ENCODE data around the gene SBK2. TPM values are rescaled to one million over a fixed set of nuclear protein-coding genes. Genes with fewer than 3 reads are reported as not detected.

The SBK2 gene
- total RNA-seq, 1 donor from 2014 or later, result 0.17 TPM

DNA sequence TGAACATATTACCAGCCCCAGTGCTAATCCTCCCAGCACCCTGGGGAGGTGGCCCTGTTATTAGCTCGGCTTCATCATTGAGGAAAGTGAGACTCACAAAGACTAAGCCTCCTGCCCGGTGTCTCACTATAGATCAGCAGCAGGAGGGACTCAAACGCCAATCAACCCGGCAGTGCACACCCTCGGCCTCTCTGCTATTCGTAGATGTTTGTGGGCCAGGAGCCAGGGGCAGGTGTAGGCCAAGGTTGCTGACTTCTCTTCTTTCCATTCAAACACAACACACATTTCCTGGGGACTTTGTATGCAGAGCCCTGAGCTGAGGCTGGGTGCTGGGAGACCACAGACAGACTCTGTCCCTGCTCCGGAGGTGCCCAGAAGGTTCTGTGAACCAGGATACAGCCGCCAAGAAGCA lies 17.8 kb upstream of the SBK2 start:
- Histone ChIP-seq H3K4me3 (ENCODE audit: low read depth, low read length) (no peak overlapping the region), H3K36me3 (ENCODE audit: control insufficient read depth, insufficient read depth, low read length) (no peaks in the 10 kb centered on the region), H3K27me3 (ENCODE audit: control insufficient read depth, insufficient read depth, low read length) (no peaks in the 10 kb centered on the region)
- no peak for TF ChIP-seq CTCF (IDR thresholded peaks at IDR 0.05; ENCODE audit: insufficient read depth, low read length, poor library complexity, severe bottlenecking)
- no peak for DNase-seq (ENCODE audit: low read depth)

GRCh38 chr19:55554302-55554701 lies 17.4 kb upstream of the SBK2 start:
- Histone ChIP-seq H3K27me3 (ENCODE audit: control insufficient read depth, insufficient read depth, low read length) (no peaks in the 10 kb centered on the region), H3K4me3 (ENCODE audit: low read depth, low read length) (no peak overlapping the region), H3K36me3 (ENCODE audit: control insufficient read depth, insufficient read depth, low read length) (no peaks in the 10 kb centered on the region)
- TF ChIP-seq CTCF (IDR thresholded peaks at IDR 0.05; ENCODE audit: insufficient read depth, low read length, poor library complexity, severe bottlenecking), result no peak
- no peak for DNase-seq (ENCODE audit: low read depth)

GRCh38 chr19:55553217-55554182 lies 16.6 kb upstream of the SBK2 start:
- TF ChIP-seq CTCF (IDR thresholded peaks at IDR 0.05; ENCODE audit: insufficient read depth, low read length, poor library complexity, severe bottlenecking), result no peak
- no peak overlapping the region for H3K4me3 ChIP-seq (ENCODE audit: low read depth, low read length)
- DNase-seq (ENCODE audit: low read depth), result no peak
- no peaks in the 10 kb centered on the region for H3K27me3 ChIP-seq (ENCODE audit: control insufficient read depth, insufficient read depth, low read length)
- H3K36me3 ChIP-seq (ENCODE audit: control insufficient read depth, insufficient read depth, low read length), result no peaks in the 10 kb centered on the region

GRCh38 chr19:55552620-55553019 lies 15.7 kb upstream of the SBK2 start:
- Histone ChIP-seq H3K4me3 (ENCODE audit: low read depth, low read length) (no peak overlapping the region), H3K27me3 (ENCODE audit: control insufficient read depth, insufficient read depth, low read length) (no peaks in the 10 kb centered on the region), H3K36me3 (ENCODE audit: control insufficient read depth, insufficient read depth, low read length) (no peaks in the 10 kb centered on the region)
- DNase-seq (ENCODE audit: low read depth), result peak; percentile 68
- no peak for TF ChIP-seq CTCF (IDR thresholded peaks at IDR 0.05; ENCODE audit: insufficient read depth, low read length, poor library complexity, severe bottlenecking)

- Histone ChIP-seq H3K4me3 (ENCODE audit: low read depth, low read length) (no peak overlapping the region), H3K27me3 (ENCODE audit: control insufficient read depth, insufficient read depth, low read length) (no peaks in the 10 kb centered on the region), H3K36me3 (ENCODE audit: control insufficient read depth, insufficient read depth, low read length) (no peaks in the 10 kb centered on the region)
- TF ChIP-seq CTCF (IDR thresholded peaks at IDR 0.05; ENCODE audit: insufficient read depth, low read length, poor library complexity, severe bottlenecking), result no peak
- DNase-seq (ENCODE audit: low read depth), result no peak
These were observed 15.3 kb upstream of the SBK2 start for GRCh38 chr19:55552206-55552605.

- DNase-seq (ENCODE audit: low read depth), result no peak
- Histone ChIP-seq H3K27me3 (ENCODE audit: control insufficient read depth, insufficient read depth, low read length) (no peaks in the 10 kb centered on the region), H3K36me3 (ENCODE audit: control insufficient read depth, insufficient read depth, low read length) (no peaks in the 10 kb centered on the region), H3K4me3 (ENCODE audit: low read depth, low read length) (no peak overlapping the region)
- TF ChIP-seq CTCF (IDR thresholded peaks at IDR 0.05; ENCODE audit: insufficient read depth, low read length, poor library complexity, severe bottlenecking), result no peak
These were observed 13.4 kb upstream of the SBK2 start for GRCh38 chr19:55550321-55550650.

Measured in kidney epithelial cell (primary cell).